AG10803 (cell line): Measurements from ENCODE around the gene TMEM212.

ENCODE experiments used
- DNase-seq: peaks from one replicate; pipeline ENCODE4 v3.0.0; 2010; ENCODE audit warnings: low read depth
- H3K4me3 ChIP-seq: 2 replicates; pipeline ENCODE4 v1.5.1; 2011; ENCODE audit warnings: mild to moderate bottlenecking, low read length, control low read depth
- CTCF ChIP-seq: conservative IDR thresholded peaks from 2 replicates; pipeline ENCODE4 v1.5.1; 2011; ENCODE audit warnings: mild to moderate bottlenecking, low read length, control low read depth, inconsistent platforms

The TMEM212 gene

GRCh38 chr3:171807806-171808205 is 35.3 kb upstream of the TMEM212 start:
- no peak overlapping the region for H3K4me3 ChIP-seq
- no peak for DNase-seq
- TF ChIP-seq CTCF: no peak

GRCh38 chr3:171809611-171809860 is 33.6 kb upstream of the TMEM212 start:
- no peak for TF ChIP-seq CTCF
- DNase-seq: peak; percentile 75
- peak overlapping the region; percentile 72 for H3K4me3 ChIP-seq

- 0 out of 2 replicates have a peak, but pooled peaks have one; percentile 9 for TF ChIP-seq CTCF
- DNase-seq: peak; percentile 97
- H3K4me3 ChIP-seq: peak within 1 kb of the TSS; percentile 72
Observed at GRCh38 chr3:171809861-171810628, 33.1 kb upstream of the TMEM212 start, which contains the start of gene PLD1. Gene PLD1, minus strand, starts transcription at chr3:171810483. Its CDS starts 72,432 bp downstream, at chr3:171738051.

- peak overlapping the region; percentile 72 for H3K4me3 ChIP-seq
- TF ChIP-seq CTCF: no peak
- DNase-seq: no peak
Observed at GRCh38 chr3:171810629-171811294, 32.4 kb upstream of the TMEM212 start.

GRCh38 chr3:171811295-171811912 is 31.7 kb upstream of the TMEM212 start:
- no peak for TF ChIP-seq CTCF
- peak; percentile 100 for DNase-seq
- peak overlapping the region; percentile 72 for H3K4me3 ChIP-seq

GRCh38 chr3:171811913-171812335 is 31.2 kb upstream of the TMEM212 start:
- no peak for TF ChIP-seq CTCF
- peak; percentile 83 for DNase-seq
- H3K4me3 ChIP-seq: no peak overlapping the region
